ENCODE measurements around the gene PARD3.
"Not testable (repeated sequence)": the region's sequence is repeated elsewhere in the genome, so short reads cannot be mapped to it uniquely, and the experiment has no call there.

Gene PARD3

GRCh38 chr10:34800624-34801023 is 14.5 kb downstream of the PARD3 start:
- DNase-seq: no peak

- no peak for DNase-seq
Observed at GRCh38 chr10:34798654-34799053, 16.4 kb downstream of the PARD3 start.

GRCh38 chr10:34797155-34797554 is 17.9 kb downstream of the PARD3 start:
- no peak for DNase-seq

GRCh38 chr10:34796133-34796532 is 19.0 kb downstream of the PARD3 start:
- DNase-seq: no peak

- DNase-seq: no peak
Observed at GRCh38 chr10:34795334-34795733, 19.8 kb downstream of the PARD3 start.

GRCh38 chr10:34794835-34795234 is 20.3 kb downstream of the PARD3 start:
- DNase-seq: no peak

GRCh38 chr10:34793581-34793980 is 21.5 kb downstream of the PARD3 start:
- not testable (repeated sequence) for DNase-seq

GRCh38 chr10:34792881-34793280 is 22.2 kb downstream of the PARD3 start:
- no peak for DNase-seq

- no peak for DNase-seq
Observed at GRCh38 chr10:34791947-34792346, 23.1 kb downstream of the PARD3 start.

GRCh38 chr10:34791228-34791627 is 23.9 kb downstream of the PARD3 start:
- no peak for DNase-seq

- DNase-seq: no peak
Observed at GRCh38 chr10:34789966-34790506, 25.1 kb downstream of the PARD3 start.

- no peak for DNase-seq
Observed at GRCh38 chr10:34786464-34786863, 28.6 kb downstream of the PARD3 start.

- DNase-seq: no peak
Observed at GRCh38 chr10:34781711-34782110, 33.4 kb downstream of the PARD3 start.

GRCh38 chr10:34780818-34781380 is 34.2 kb downstream of the PARD3 start:
- no peak for DNase-seq

GRCh38 chr10:34778237-34778636 is 36.9 kb downstream of the PARD3 start:
- no peak for DNase-seq

- DNase-seq: no peak
Observed at GRCh38 chr10:34776090-34776690, 38.9 kb downstream of the PARD3 start.

GRCh38 chr10:34775044-34775637 is 40.0 kb downstream of the PARD3 start:
- DNase-seq: no peak

- no peak for DNase-seq
Observed at GRCh38 chr10:34773636-34774630, 41.2 kb downstream of the PARD3 start.

GRCh38 chr10:34771525-34771924 is 43.6 kb downstream of the PARD3 start:
- no peak for DNase-seq

GRCh38 chr10:34771106-34771505 is 44.0 kb downstream of the PARD3 start:
- DNase-seq: no peak

GRCh38 chr10:34769899-34770298 is 45.2 kb downstream of the PARD3 start:
- no peak for DNase-seq

- no peak for DNase-seq
Observed at GRCh38 chr10:34768972-34769330, 46.1 kb downstream of the PARD3 start.

Data from amygdala (tissue), 56 donors.